HG02981 (cell line): ENCODE data around the gene KDM6B.
A peak's percentile ranks its signal among the peaks of the same experiment; 100 is the strongest.
"Not testable (repeated sequence)": the region's sequence is repeated elsewhere in the genome, so short reads cannot be mapped to it uniquely, and the experiment has no call there.

Experiments used
- ATAC-seq: cut with Tn5 transposase; IDR thresholded peaks from one replicate; pipeline ENCODE4 v1.9.1; 2021; ENCODE audit warnings: mild to moderate bottlenecking, moderate library complexity; ENCODE audit not compliant: unreplicated experiment

KDM6B gene

GRCh38 chr17:7833795-7834541, at the start of gene KDM6B:
TSS of gene KDM6B (plus strand) at chr17:7834217. CDS start at chr17:7845555, 11,338 bp downstream.
- peak; percentile 36 for ATAC-seq

- ATAC-seq = no peak
Observed at GRCh38 chr17:7786866-7787265, 47.2 kb upstream of the KDM6B start.

- ATAC-seq = no peak
Observed at GRCh38 chr17:7789131-7789530, 44.9 kb upstream of the KDM6B start.

GRCh38 chr17:7790150-7790549, 43.9 kb upstream of the KDM6B start:
- no peak for ATAC-seq

- ATAC-seq = no peak
Observed at GRCh38 chr17:7792611-7793010, 41.4 kb upstream of the KDM6B start.

- no peak for ATAC-seq
Observed at GRCh38 chr17:7794075-7794663, 39.8 kb upstream of the KDM6B start.

- no peak for ATAC-seq
Observed at GRCh38 chr17:7797976-7798375, 36.0 kb upstream of the KDM6B start.

- no peak for ATAC-seq
Observed at GRCh38 chr17:7798839-7799238, 35.2 kb upstream of the KDM6B start.

GRCh38 chr17:7803981-7804380, 30.0 kb upstream of the KDM6B start:
- no peak for ATAC-seq

- ATAC-seq = no peak
Observed at GRCh38 chr17:7806587-7806986, 27.4 kb upstream of the KDM6B start.

- ATAC-seq = no peak
Observed at GRCh38 chr17:7807206-7807605, 26.8 kb upstream of the KDM6B start.

GRCh38 chr17:7809086-7809790, 24.8 kb upstream of the KDM6B start:
- ATAC-seq = no peak

GRCh38 chr17:7809791-7810343, 24.1 kb upstream of the KDM6B start:
- ATAC-seq = not testable (repeated sequence)

- ATAC-seq = no peak
Observed at GRCh38 chr17:7811251-7811650, 22.8 kb upstream of the KDM6B start.

- no peak for ATAC-seq
Observed at GRCh38 chr17:7814969-7815368, 19.0 kb upstream of the KDM6B start.

GRCh38 chr17:7816926-7817642, 16.9 kb upstream of the KDM6B start:
- ATAC-seq = no peak

GRCh38 chr17:7817643-7817964, 16.4 kb upstream of the KDM6B start:
- ATAC-seq = no peak

- ATAC-seq = no peak
Observed at GRCh38 chr17:7818026-7818425, 16.0 kb upstream of the KDM6B start.

- ATAC-seq = no peak
Observed at GRCh38 chr17:7818746-7819645, 15.0 kb upstream of the KDM6B start.

- no peak for ATAC-seq
Observed at GRCh38 chr17:7820231-7820630, 13.8 kb upstream of the KDM6B start.
